Tibial nerve (tissue), 4 donors: ENCODE measurements around the gene AOPEP. TPM values are rescaled to one million over a fixed set of nuclear protein-coding genes. Genes with fewer than 3 reads are reported as not detected.
A peak's percentile ranks its signal among the peaks of the same experiment; 100 is the strongest.

ENCODE experiments used
- DNase-seq, 2 donors: peaks; one replicate each; pipeline ENCODE4 v3.0.0-alpha.2; 2019; ENCODE audit warnings: low spot score in 2 of 2
- H3K27ac ChIP-seq, 4 donors: fragments of 200-600 bp; sonication (generic) in 3 of 4; one replicate each; pipeline ENCODE4 v1.5.1; 2017 to 2019; ENCODE audit warnings: mild to moderate bottlenecking in 1 of 4
- H3K27me3 ChIP-seq, 2 donors: fragments of 200-600 bp; sonication (generic) in 1 of 2; one replicate each; pipeline versions ENCODE4 v1.5.1 to v1.6.0; 2017 to 2019
- H3K36me3 ChIP-seq, 3 donors: fragments of 200-600 bp; sonication (generic); one replicate each; pipeline ENCODE4 v1.5.1; 2018 to 2019
- H3K4me1 ChIP-seq, 4 donors: fragments of 200-600 bp; sonication (generic) in 3 of 4; one replicate each; pipeline ENCODE4 v1.5.1; 2017 to 2019
- H3K4me3 ChIP-seq, 4 donors: fragments of 200-600 bp; sonication (generic) in 3 of 4; one replicate each; pipeline ENCODE4 v1.5.1; 2017 to 2019; ENCODE audit warnings: mild to moderate bottlenecking in 1 of 4, moderate library complexity in 1 of 4
- H3K9me3 ChIP-seq, 4 donors: fragments of 200-600 bp; sonication (generic) in 3 of 4; one replicate each; pipeline ENCODE4 v1.5.1; 2017 to 2019
- CTCF ChIP-seq, 5 experiments: fragments of 200-600 bp in 3 of 5; fragments of 450-650 bp in 2 of 5; sonication (generic) in 3 of 5; IDR thresholded peaks; one replicate each; pipeline ENCODE4 v1.5.1; 2016 to 2019; ENCODE audit warnings: antibody characterized with exemption in 5 of 5, mild to moderate bottlenecking in 3 of 5, moderate library complexity in 2 of 5
- EP300 ChIP-seq, 2 donors: sonication (generic); formaldehyde crosslinking; IDR thresholded peaks; one replicate each; pipeline ENCODE4 v1.6.1; 2017; ENCODE audit warnings: antibody characterized with exemption in 2 of 2, mild to moderate bottlenecking in 1 of 2
- POLR2A ChIP-seq, 2 donors: fragments of 450-650 bp; IDR thresholded peaks; one replicate each; pipeline ENCODE4 v1.6.1; 2017; ENCODE audit warnings: antibody characterized with exemption in 2 of 2, mild to moderate bottlenecking in 2 of 2, moderate library complexity in 2 of 2
- WGBS, 2 donors: methylation state at CpG; one replicate each; pipeline ENCODE4 v1.1.5; 2018; 5-methylcytosine and 5-hydroxymethylcytosine counted together
- total RNA-seq, 4 donors: library from RNA; depleted of rRNA; stranded (reverse); fragments of >200 nt; gene quantifications; one replicate each; pipeline ENCODE4 v1.1.0, GENCODE V29; 2016

Gene AOPEP
- total RNA-seq, 4 donors from 2014 or later, result 236 to 323 (median 265) TPM

DNA sequence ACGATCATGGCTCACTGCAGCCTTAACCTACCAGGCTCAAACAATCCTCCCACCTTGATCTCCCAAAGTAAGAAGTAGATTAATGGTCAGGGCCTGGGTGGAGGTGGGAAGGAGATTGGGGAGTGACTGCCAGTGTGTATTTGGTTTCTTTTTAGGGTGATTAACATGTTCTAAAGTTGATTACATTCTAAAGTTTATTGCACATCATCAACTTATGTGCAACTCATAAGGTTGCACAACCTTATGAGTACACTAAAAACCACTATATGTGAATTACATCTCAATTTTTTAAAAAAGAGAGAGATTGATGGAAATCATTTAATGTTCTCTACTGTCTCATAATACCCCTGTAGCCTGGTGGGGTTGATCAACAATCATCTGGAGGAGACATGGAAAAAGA lies 218.1 kb downstream of the AOPEP start:
- Histone ChIP-seq H3K36me3 (no peaks in the 10 kb centered on the region), H3K27ac (peak overlapping the region in 2 of 4 donors; percentile 70 to 74), H3K27me3 (no peaks in the 10 kb centered on the region), H3K4me3 (no peak overlapping the region), H3K9me3 (no peaks in the 10 kb centered on the region), H3K4me1 (peaks cover 0 to 51% (median 25%) of the 10 kb centered on the region in 4 donors)
- 93 to 97% methylated on average over 1 of the region's 1 CpG for WGBS, 2 donors
- no peak for TF ChIP-seq POLR2A (IDR thresholded peaks at IDR 0.05)
- DNase-seq, result no peak

- H3K9me3 ChIP-seq, result no peaks in the 10 kb centered on the region
- H3K4me1 ChIP-seq, result peaks cover 0 to 57% (median 25%) of the 10 kb centered on the region in 4 donors
- H3K27ac ChIP-seq, result peak overlapping the region in 3 of 4 donors; percentile 34 to 74 (median 70)
- 51 to 52% methylated on average over 14 of the region's 14 CpGs for WGBS, 2 donors
- H3K4me3 ChIP-seq, result no peak overlapping the region
- no peaks in the 10 kb centered on the region for H3K27me3 ChIP-seq
- peak; percentile 41 to 64 for DNase-seq
- no peaks in the 10 kb centered on the region for H3K36me3 ChIP-seq
- TF ChIP-seq EP300 (IDR thresholded peaks at IDR 0.05) (peak in 1 of 2 donors; percentile 53), CTCF (IDR thresholded peaks at IDR 0.05) (no peak)
These were observed 219.0 kb downstream of the AOPEP start for GRCh38 chr9:94945197-94946144.

GRCh38 chr9:94946256-94946655 lies 219.8 kb downstream of the AOPEP start:
- DNase-seq, result no peak
- Histone ChIP-seq H3K4me3 (no peak overlapping the region), H3K27ac (peak overlapping the region in 3 of 4 donors; percentile 34 to 74 (median 70)), H3K4me1 (peaks cover 0 to 57% (median 22%) of the 10 kb centered on the region in 4 donors), H3K9me3 (no peaks in the 10 kb centered on the region), H3K36me3 (no peaks in the 10 kb centered on the region), H3K27me3 (no peaks in the 10 kb centered on the region)
- 95% methylated on average over 3 of the region's 3 CpGs for WGBS, 2 donors
- TF ChIP-seq CTCF (IDR thresholded peaks at IDR 0.05) (no peak), EP300 (IDR thresholded peaks at IDR 0.05) (no peak), POLR2A (IDR thresholded peaks at IDR 0.05) (no peak)

GRCh38 chr9:94948567-94949235 lies 222.2 kb downstream of the AOPEP start:
- peaks cover 0 to 71% (median 32%) of the 10 kb centered on the region in 4 donors for H3K4me1 ChIP-seq
- H3K36me3 ChIP-seq, result no peaks in the 10 kb centered on the region
- no peak for TF ChIP-seq EP300 (IDR thresholded peaks at IDR 0.05)
- no peak for TF ChIP-seq POLR2A (IDR thresholded peaks at IDR 0.05)
- no peak for TF ChIP-seq CTCF (IDR thresholded peaks at IDR 0.05)
- 51 to 58% methylated on average over 5 of the region's 5 CpGs for WGBS, 2 donors
- H3K27me3 ChIP-seq, result no peaks in the 10 kb centered on the region
- H3K4me3 ChIP-seq, result no peak overlapping the region
- no peaks in the 10 kb centered on the region for H3K9me3 ChIP-seq
- peak overlapping the region in 2 of 4 donors; percentile 30 to 84 for H3K27ac ChIP-seq
- DNase-seq, result no peak

- TF ChIP-seq CTCF (IDR thresholded peaks at IDR 0.05), result no peak
- TF ChIP-seq POLR2A (IDR thresholded peaks at IDR 0.05), result no peak
- no peak for TF ChIP-seq EP300 (IDR thresholded peaks at IDR 0.05)
- H3K9me3 ChIP-seq, result no peaks in the 10 kb centered on the region
- 66 to 67% methylated on average over 5 of the region's 5 CpGs for WGBS, 2 donors
- peak overlapping the region in 3 of 4 donors; percentile 21 to 84 (median 30) for H3K27ac ChIP-seq
- no peaks in the 10 kb centered on the region for H3K36me3 ChIP-seq
- H3K4me3 ChIP-seq, result no peak overlapping the region
- no peak for DNase-seq
- peaks cover 0 to 71% (median 32%) of the 10 kb centered on the region in 4 donors for H3K4me1 ChIP-seq
- no peaks in the 10 kb centered on the region for H3K27me3 ChIP-seq
These were observed 222.9 kb downstream of the AOPEP start for GRCh38 chr9:94949370-94949769.
